H1 (cell line): Measurements from ENCODE around the gene DCTN2. TPM values are rescaled to one million over a fixed set of nuclear protein-coding genes. Genes with fewer than 3 reads are reported as not detected.
A peak's percentile ranks its signal among the peaks of the same experiment; 100 is the strongest.

Experiments used
- CTCF ChIA-PET: fragments of 300-600 bp; sonication (Branson Sonifier 250); formaldehyde crosslinking; loops from one replicate; lab custom pipeline; 2021; ENCODE audit not compliant: partially characterized antibody; lab: Charles Lee
- POLR2A ChIA-PET: fragments of 300-600 bp; sonication (Branson Sonifier 250); formaldehyde crosslinking; loops from one replicate; lab custom pipeline; 2021; ENCODE audit warnings: inconsistent platforms; ENCODE audit not compliant: partially characterized antibody; lab: Charles Lee
- DNase-seq, 2 experiments: peaks; one replicate each; pipeline versions ENCODE4 v3.0.0 to v3.0.0-alpha.2; 2010 to 2022; ENCODE audit warnings: low spot score in 2 of 2, low read depth in 1 of 2, mixed read lengths in 1 of 2
- FAIRE-seq: peaks from 2 replicates; lab custom pipeline; 2011; peaks lifted over from hg19 to GRCh38; lab: Jason Lieb, UNC
- H2AFZ ChIP-seq: 2 replicates; pipeline ENCODE4 v1.8.1; 2012; ENCODE audit warnings: low read length, inconsistent platforms
- H2AK5ac ChIP-seq: 2 replicates; pipeline ENCODE4 v1.6.1; 2013; ENCODE audit warnings: low read depth, low read length
- H2BK120ac ChIP-seq: replicated peaks from 2 replicates; pipeline ENCODE3; 2013; ENCODE audit warnings: low read depth, low read length, inconsistent platforms
- H2BK12ac ChIP-seq: 2 replicates; pipeline ENCODE4 v1.6.1; 2013; ENCODE audit warnings: low read depth, low read length
- H2BK15ac ChIP-seq: 2 replicates; pipeline ENCODE4 v1.6.1; 2013; ENCODE audit warnings: low read length
- H2BK20ac ChIP-seq: 2 replicates; pipeline ENCODE4 v1.6.1; 2013; ENCODE audit warnings: low read length
- H2BK5ac ChIP-seq: 2 replicates; pipeline ENCODE4 v1.6.1; 2013; ENCODE audit warnings: low read depth, low read length
- H3K14ac ChIP-seq: 2 replicates; pipeline ENCODE4 v1.6.1; 2013; ENCODE audit warnings: inconsistent platforms; ENCODE audit not compliant: insufficient read length
- H3K18ac ChIP-seq: 2 replicates; pipeline ENCODE4 v1.6.1; 2013; ENCODE audit warnings: low read length; ENCODE audit errors: extremely low read depth
- H3K23ac ChIP-seq: 2 replicates; pipeline ENCODE4 v1.6.1; 2013; ENCODE audit warnings: inconsistent platforms; ENCODE audit not compliant: insufficient read length
- H3K23me2 ChIP-seq: 2 replicates; pipeline ENCODE4 v1.6.1; 2013; ENCODE audit warnings: low read depth, low read length
- H3K27ac ChIP-seq: 2 replicates; pipeline ENCODE4 v1.6.1; 2011; ENCODE audit warnings: low read depth, low read length, inconsistent platforms
- H3K27me3 ChIP-seq, 4 experiments: replicated peaks in 1 of 4; 1 replicate in 1 of 4; 2 replicates in 3 of 4; pipeline versions ENCODE4 v1.6.1 to v1.8.1; 2011 to 2013; ENCODE audit warnings: low read length in 3 of 4, mild to moderate bottlenecking in 3 of 4, inconsistent platforms in 2 of 4, mixed read lengths in 2 of 4, moderate library complexity in 1 of 4; ENCODE audit not compliant: control insufficient read depth in 3 of 4, insufficient read depth in 3 of 4; ENCODE audit errors: extremely low read depth in 1 of 4
- H3K36me3 ChIP-seq, 4 experiments: 2 replicates each; pipeline versions ENCODE4 v1.6.1 to v1.8.1; 2011 to 2013; ENCODE audit warnings: mild to moderate bottlenecking in 4 of 4, low read length in 3 of 4, moderate library complexity in 2 of 4, control low read depth in 1 of 4, inconsistent platforms in 1 of 4; ENCODE audit not compliant: insufficient read depth in 4 of 4, control insufficient read depth in 2 of 4
- H3K4ac ChIP-seq: replicated peaks from 2 replicates; pipeline ENCODE3; 2013; ENCODE audit warnings: low read length, low read depth, mixed read lengths, inconsistent platforms; ENCODE audit not compliant: insufficient read length
- H3K4me1 ChIP-seq, 4 experiments: replicated peaks in 1 of 4; 1 replicate in 1 of 4; 2 replicates in 3 of 4; pipeline versions ENCODE4 v1.6.1 to v1.8.1; 2011 to 2013; ENCODE audit warnings: low read length in 3 of 4, inconsistent platforms in 2 of 4, mixed read lengths in 1 of 4; ENCODE audit not compliant: insufficient read depth in 4 of 4, control insufficient read depth in 3 of 4
- H3K4me2 ChIP-seq, 2 experiments: 2 replicates each; pipeline versions ENCODE4 v1.6.1 to v1.8.1; 2011 to 2013; ENCODE audit warnings: low read depth in 2 of 2, low read length in 2 of 2, control low read depth in 1 of 2, inconsistent platforms in 1 of 2, mild to moderate bottlenecking in 1 of 2; ENCODE audit not compliant: insufficient read depth in 1 of 2
- H3K4me3 ChIP-seq, 4 experiments: fragments of 200-600, 300-600 bp in 1 of 4; sonication (generic), shearing (Covaris generic), sonication (Bioruptor Twin) in 1 of 4; 2 replicates each; pipeline versions ENCODE4 v1.5.1 to v1.8.1; 2011 to 2016; ENCODE audit warnings: low read length in 4 of 4, low read depth in 3 of 4, control low read depth in 2 of 4, inconsistent platforms in 2 of 4, mild to moderate bottlenecking in 2 of 4, mixed read lengths in 1 of 4, moderate library complexity in 1 of 4; ENCODE audit not compliant: insufficient read depth in 2 of 4; ENCODE audit errors: extremely low read depth in 1 of 4
- H3K56ac ChIP-seq: replicated peaks from 2 replicates; pipeline ENCODE3; 2013; ENCODE audit warnings: low read depth, mild to moderate bottlenecking, mixed read lengths, low read length, inconsistent platforms; ENCODE audit not compliant: insufficient read length
- H3K79me1 ChIP-seq: 2 replicates; pipeline ENCODE4 v1.6.1; 2013; ENCODE audit warnings: low read depth, low read length, control low read depth
- H3K79me2 ChIP-seq, 2 experiments: 2 replicates each; pipeline versions ENCODE4 v1.6.1 to v1.8.1; 2012 to 2013; ENCODE audit warnings: low read length in 2 of 2, mild to moderate bottlenecking in 2 of 2, inconsistent platforms in 1 of 2; ENCODE audit not compliant: insufficient read depth in 2 of 2, control insufficient read depth in 1 of 2
- H3K9ac ChIP-seq, 4 experiments: replicated peaks in 1 of 4; 1 replicate in 1 of 4; 2 replicates in 3 of 4; pipeline versions ENCODE4 v1.6.1 to v1.8.1; 2011 to 2013; ENCODE audit warnings: low read depth in 3 of 4, low read length in 3 of 4, control low read depth in 2 of 4, mild to moderate bottlenecking in 2 of 4, moderate library complexity in 2 of 4, inconsistent platforms in 1 of 4; ENCODE audit errors: extremely low read depth in 1 of 4
- H3K9me3 ChIP-seq, 2 experiments: 2 replicates each; pipeline versions ENCODE4 v1.6.1 to v1.8.1; 2012 to 2013; ENCODE audit warnings: mild to moderate bottlenecking in 2 of 2, moderate library complexity in 2 of 2, control low read depth in 1 of 2, inconsistent platforms in 1 of 2, low read depth in 1 of 2, low read length in 1 of 2, mixed read lengths in 1 of 2; ENCODE audit not compliant: insufficient read depth in 2 of 2
- H4K20me1 ChIP-seq, 2 experiments: replicated peaks in 1 of 2; 2 replicates each; pipeline versions ENCODE3 to v1.8.1; 2011 to 2013; ENCODE audit warnings: inconsistent platforms in 2 of 2, low read length in 2 of 2, mild to moderate bottlenecking in 1 of 2; ENCODE audit not compliant: insufficient read depth in 2 of 2, control insufficient read depth in 1 of 2
- H4K5ac ChIP-seq: 2 replicates; pipeline ENCODE4 v1.6.1; 2013; ENCODE audit warnings: low read length, low read depth, mixed read lengths, inconsistent platforms; ENCODE audit not compliant: insufficient read length
- H4K8ac ChIP-seq: 2 replicates; pipeline ENCODE4 v1.8.0; 2013; ENCODE audit warnings: mild to moderate bottlenecking, moderate library complexity, low read length, inconsistent platforms; ENCODE audit not compliant: insufficient read depth; ENCODE audit errors: extremely low read depth
- H4K91ac ChIP-seq: replicated peaks from 2 replicates; pipeline ENCODE3; 2013; ENCODE audit warnings: low read length, mixed read lengths, inconsistent platforms; ENCODE audit not compliant: insufficient read length
- CEBPB ChIP-seq: IDR thresholded peaks from 2 replicates; pipeline ENCODE4 v1.6.1; 2012; ENCODE audit warnings: low read depth, low read length
- RAD21 ChIP-seq, 2 experiments: IDR thresholded peaks in 1 of 2; conservative IDR thresholded peaks in 1 of 2; 2 replicates each; pipeline ENCODE4 v1.6.1; 2011; ENCODE audit warnings: low read depth in 2 of 2, low read length in 2 of 2, improper control_type of control experiment in 1 of 2, inconsistent platforms in 1 of 2, mild to moderate bottlenecking in 1 of 2, moderate library complexity in 1 of 2
- SIX5 ChIP-seq: IDR thresholded peaks from 2 replicates; pipeline ENCODE4 v1.6.1; 2011; ENCODE audit warnings: mild to moderate bottlenecking, low read depth, low read length
- WGBS, 2 experiments: shearing (Covaris generic) in 1 of 2; methylation state at CpG; one replicate each; pipeline versions ENCODE4 v1.1.6 to v1.1.7; 2013 to 2015; ENCODE audit warnings: low lambda C conversion rate in 2 of 2, mixed read lengths in 2 of 2, inconsistent platforms in 1 of 2, low coverage in 1 of 2, missing lambda C conversion rate in 1 of 2; ENCODE audit not compliant: insufficient replicate concordance in 2 of 2, insufficient coverage in 1 of 2, insufficient read length in 1 of 2; ENCODE audit errors: extremely low coverage in 1 of 2, missing lambda C conversion rate in 1 of 2; 5-methylcytosine and 5-hydroxymethylcytosine counted together
- polyA plus RNA-seq, 7 experiments: library from polyadenylated mRNA; depleted of rRNA in 3 of 7; stranded (reverse) in 5 of 7; unstranded in 2 of 7; fragments of >200 nt in 5 of 7; fragments of 200-250 nt in 2 of 7; gene quantifications; 1 replicate in 5 of 7; 2 replicates in 1 of 7; 4 replicates in 1 of 7; pipeline versions ENCODE4 v1.2.1 to v1.2.3, GENCODE V29; 2011 to 2013; ENCODE audit warnings: missing spikeins in 2 of 7, mixed read lengths in 2 of 7
- total RNA-seq: library from RNA; stranded (reverse); fragmentation: NEBNext Ultra II Directional; extraction: Animal tissue kit (Norgen Biotek cat#: 25700); gene quantifications from 2 replicates; pipeline ENCODE4 v1.2.1, GENCODE V29; 2021

DCTN2 gene
- total and polyA plus RNA-seq, 2 of the 8 experiments (the other 6 are each of a cell fraction or from before 2014, with no cell fraction given) = 90.3 to 91.9 TPM

DNA sequence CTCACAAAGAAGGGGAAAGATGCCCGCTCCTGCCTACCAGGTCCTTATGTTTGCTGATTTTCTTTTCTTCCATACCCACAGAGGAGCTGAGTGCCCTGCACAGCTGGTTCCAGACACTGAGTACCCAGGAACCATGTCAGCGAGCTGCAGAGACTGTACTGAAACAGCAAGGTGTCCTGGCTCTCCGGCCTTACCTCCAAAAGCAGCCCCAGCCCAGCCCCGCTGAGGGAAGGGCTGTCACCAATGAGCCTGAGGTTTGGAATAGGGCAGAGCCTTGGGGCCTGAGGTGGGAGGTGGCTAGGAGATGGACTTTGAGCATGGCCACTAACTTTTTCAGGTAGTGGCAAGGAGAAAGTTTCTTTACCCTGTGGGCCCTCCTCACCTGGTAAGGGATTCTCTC is 56.9 kb downstream of the DCTN2 start:
- H3K56ac ChIP-seq = no peak overlapping the region
- H3K23me2 ChIP-seq = peaks cover 7% of the 10 kb centered on the region; the same call in 1 of the 2 replicates
- peaks cover 14 to 28% of the 10 kb centered on the region in 2 experiments for H3K79me2 ChIP-seq
- POLR2A ChIA-PET = interaction anchor here (1.0 to 1.4 kb wide), 4 partner anchors 36 to 220 kb away, joined by 3 to 4 read pairs (median 4); no protein-coding TSS in a partner anchor
- H2BK15ac ChIP-seq = no peak overlapping the region
- peaks cover 22 to 50% (median 42%) of the 10 kb centered on the region in 4 experiments for H3K36me3 ChIP-seq
- H2BK120ac ChIP-seq = no peak overlapping the region
- H4K91ac ChIP-seq = no peak overlapping the region
- H2AK5ac ChIP-seq = no peak overlapping the region
- no peak overlapping the region for H4K5ac ChIP-seq
- H3K4me2 ChIP-seq = no peak overlapping the region; a peak in 1 of 4 replicates
- H3K4ac ChIP-seq = no peak overlapping the region
- H3K9me3 ChIP-seq = no peaks in the 10 kb centered on the region; a peak in 1 of 4 replicates
- H3K14ac ChIP-seq = no peak overlapping the region
- H2BK12ac ChIP-seq = no peak overlapping the region
- H3K23ac ChIP-seq = no peak overlapping the region
- peaks cover 0 to 7% (median 2%) of the 10 kb centered on the region in 4 experiments; a peak in 5 of 7 replicates for H3K4me1 ChIP-seq
- FAIRE-seq (no peak), DNase-seq (no peak)
- H3K9ac ChIP-seq = no peak overlapping the region
- H3K79me1 ChIP-seq = peaks cover 8% of the 10 kb centered on the region; the same call in 1 of the 2 replicates
- 84% methylated on average over 4 of the region's 4 CpGs; no CpG with 5 or more reads in 1 of the 2 experiments for WGBS, 2 experiments
- no peak overlapping the region for H3K27ac ChIP-seq
- no peaks in the 10 kb centered on the region for H3K27me3 ChIP-seq
- H4K20me1 ChIP-seq = peaks cover 0 to 3% of the 10 kb centered on the region in 2 experiments
- no peak overlapping the region for H2BK20ac ChIP-seq
- no peak overlapping the region for H2AFZ ChIP-seq
- H3K18ac ChIP-seq = no peak overlapping the region
- CTCF ChIA-PET = interaction anchor here (0.8 to 25.1 kb wide), 5 partner anchors 9 to 32 kb away, joined by 3 to 441 read pairs (median 3); partner anchors contain the start of genes GLI1 and INHBE
- no peak overlapping the region for H3K4me3 ChIP-seq
- H4K8ac ChIP-seq = peak overlapping the region; percentile 14; the same call in 1 of the 2 replicates
- no peak overlapping the region for H2BK5ac ChIP-seq
- no peak for TF ChIP-seq CEBPB
- no peak for TF ChIP-seq RAD21 (IDR thresholded peaks at IDR 0.05 in 1 of 2, conservative IDR thresholded peaks at IDR 0.05 in 1 of 2; ENCODE audit: low read depth in 2 of 2, low read length in 2 of 2)
- no peak for TF ChIP-seq SIX5
